Trophoblast cell (in vitro differentiated cells and primary cell): ENCODE data around the gene SPOCK1.
"Not testable (repeated sequence)": the region's sequence is repeated elsewhere in the genome, so short reads cannot be mapped to it uniquely, and the experiment has no call there.

Source experiments
- DNase-seq, 2 donors: peaks; one replicate each; pipeline ENCODE4 v3.0.0-alpha.2; 2016
- H2AFZ ChIP-seq: 2 replicates; pipeline ENCODE4 v1.6.1; 2013; ENCODE audit warnings: low read length, moderate library complexity, mild to moderate bottlenecking; ENCODE audit not compliant: insufficient read depth, poor library complexity
- H2AK5ac ChIP-seq: 2 replicates; pipeline ENCODE4 v1.6.1; 2013; ENCODE audit warnings: mild to moderate bottlenecking, low read length
- H2BK120ac ChIP-seq: 2 replicates; pipeline ENCODE4 v1.6.1; 2013; ENCODE audit warnings: low read length, mild to moderate bottlenecking, moderate library complexity; ENCODE audit not compliant: insufficient read depth, poor library complexity
- H2BK12ac ChIP-seq: 2 replicates; pipeline ENCODE4 v1.6.1; 2013; ENCODE audit warnings: mild to moderate bottlenecking, low read length, moderate library complexity
- H2BK5ac ChIP-seq: 2 replicates; pipeline ENCODE4 v1.6.1; 2013; ENCODE audit warnings: low read length, low read depth, moderate library complexity, mild to moderate bottlenecking; ENCODE audit not compliant: poor library complexity
- H3K14ac ChIP-seq: 2 replicates; pipeline ENCODE4 v1.6.1; 2013; ENCODE audit warnings: mild to moderate bottlenecking, low read length
- H3K18ac ChIP-seq: 2 replicates; pipeline ENCODE4 v1.6.1; 2013; ENCODE audit warnings: mild to moderate bottlenecking, low read length
- H3K23ac ChIP-seq: 2 replicates; pipeline ENCODE4 v1.6.1; 2013; ENCODE audit warnings: low read length
- H3K27ac ChIP-seq: 2 replicates; pipeline ENCODE4 v1.5.1; 2013; ENCODE audit warnings: low read depth, mild to moderate bottlenecking, inconsistent platforms, low read length, moderate library complexity
- H3K27me3 ChIP-seq: 2 replicates; pipeline ENCODE4 v1.6.1; 2013; ENCODE audit warnings: inconsistent platforms, mild to moderate bottlenecking, low read length, moderate library complexity; ENCODE audit not compliant: insufficient read depth
- H3K36me3 ChIP-seq, 2 experiments: 1 replicate in 1 of 2; 2 replicates in 1 of 2; pipeline ENCODE4 v1.6.1; 2013; ENCODE audit warnings: low read length in 2 of 2, mild to moderate bottlenecking in 2 of 2, moderate library complexity in 1 of 2; ENCODE audit not compliant: insufficient read depth in 2 of 2, control insufficient read depth in 1 of 2
- H3K4ac ChIP-seq: 2 replicates; pipeline ENCODE4 v1.6.1; 2013; ENCODE audit warnings: low read depth, mild to moderate bottlenecking, low read length, moderate library complexity
- H3K4me1 ChIP-seq, 2 experiments: 1 replicate in 1 of 2; 2 replicates in 1 of 2; pipeline ENCODE4 v1.6.1; 2013; ENCODE audit warnings: low read length in 2 of 2, mild to moderate bottlenecking in 2 of 2, moderate library complexity in 1 of 2; ENCODE audit not compliant: insufficient read depth in 2 of 2, control insufficient read depth in 1 of 2
- H3K4me2 ChIP-seq: 2 replicates; pipeline ENCODE4 v1.6.1; 2013; ENCODE audit warnings: inconsistent platforms, mild to moderate bottlenecking, low read length, moderate library complexity
- H3K4me3 ChIP-seq: 2 replicates; pipeline ENCODE4 v1.5.1; 2013; ENCODE audit warnings: mild to moderate bottlenecking, low read depth, low read length, inconsistent platforms
- H3K79me1 ChIP-seq: one replicate; pipeline ENCODE4 v1.6.1; 2013; ENCODE audit warnings: low read length
- H3K79me2 ChIP-seq: 2 replicates; pipeline ENCODE4 v1.6.1; 2013; ENCODE audit warnings: low read length, mild to moderate bottlenecking; ENCODE audit not compliant: control insufficient read depth, insufficient read depth, poor library complexity
- H3K9ac ChIP-seq: 2 replicates; pipeline ENCODE4 v1.6.1; 2013; ENCODE audit warnings: mild to moderate bottlenecking, low read length
- H3K9me3 ChIP-seq: 2 replicates; pipeline ENCODE4 v1.6.1; 2013; ENCODE audit warnings: low read depth, mild to moderate bottlenecking, control low read depth, inconsistent platforms, low read length; ENCODE audit not compliant: insufficient read depth
- H4K12ac ChIP-seq: 2 replicates; pipeline ENCODE4 v1.6.1; 2013; ENCODE audit warnings: low read depth, mild to moderate bottlenecking, low read length, moderate library complexity
- H4K8ac ChIP-seq: 2 replicates; pipeline ENCODE4 v1.6.1; 2013; ENCODE audit warnings: low read depth, mild to moderate bottlenecking, low read length, moderate library complexity
- H4K91ac ChIP-seq: one replicate; pipeline ENCODE4 v1.6.1; 2013; ENCODE audit warnings: low read depth, mild to moderate bottlenecking, low read length, moderate library complexity
- WGBS: extraction: QIAGEN DNeasy Blood & Tissue Kit; methylation state at CpG from one replicate; pipeline ENCODE4 v1.1.7; 2013; ENCODE audit warnings: missing lambda C conversion rate; ENCODE audit not compliant: insufficient read length, insufficient coverage; ENCODE audit errors: extremely low coverage; 5-methylcytosine and 5-hydroxymethylcytosine counted together

The SPOCK1 gene

DNA sequence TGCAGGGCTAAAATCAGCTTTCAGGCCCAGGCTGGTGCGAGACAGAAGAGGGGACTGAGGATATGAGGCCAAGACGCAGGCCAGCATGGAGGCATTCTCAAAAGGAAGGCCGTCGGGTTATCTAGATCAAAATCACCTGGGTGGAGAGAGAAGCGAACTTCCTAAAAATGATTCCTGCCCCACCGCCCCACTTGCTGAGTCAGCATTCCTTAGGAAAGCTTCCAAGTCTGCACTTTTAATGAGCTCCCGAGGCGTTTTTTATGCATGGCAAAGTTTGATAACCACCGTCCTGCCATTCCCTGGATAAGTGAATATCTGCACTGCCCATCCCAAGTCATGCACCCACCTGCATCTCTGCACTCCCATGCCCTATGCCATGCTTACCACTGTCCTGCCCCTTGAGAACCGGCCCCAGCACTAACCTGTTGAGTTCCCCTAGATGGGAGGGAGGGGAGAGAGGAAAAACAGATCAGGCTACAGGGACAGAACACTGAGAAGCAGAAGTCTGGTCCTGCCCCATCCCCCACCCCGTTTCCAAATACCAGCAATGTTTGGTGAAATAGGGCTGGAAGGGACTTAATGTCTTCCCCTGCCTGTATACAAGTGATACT is 1.6 kb upstream of the SPOCK1 start:
- H3K14ac ChIP-seq, result no peak overlapping the region
- H2BK120ac ChIP-seq, result no peak overlapping the region
- H3K36me3 ChIP-seq, result no peaks in the 10 kb centered on the region
- peaks cover 7% of the 10 kb centered on the region in 2 experiments for H3K4me1 ChIP-seq
- no peaks in the 10 kb centered on the region for H3K79me2 ChIP-seq
- H4K12ac ChIP-seq, result no peak overlapping the region
- WGBS, result no CpG with 5 or more reads among the region's 11 CpGs
- H3K9ac ChIP-seq, result no peak overlapping the region
- no peak overlapping the region for H2BK12ac ChIP-seq
- H3K4me2 ChIP-seq, result no peak overlapping the region
- peaks cover 18% of the 10 kb centered on the region for H3K27me3 ChIP-seq
- H4K8ac ChIP-seq, result no peak overlapping the region
- peak overlapping the region; percentile 41 for H3K4me3 ChIP-seq
- no peak overlapping the region for H4K91ac ChIP-seq
- no peak for DNase-seq
- no peaks in the 10 kb centered on the region for H3K79me1 ChIP-seq
- H3K18ac ChIP-seq, result no peak overlapping the region
- no peak overlapping the region for H2AFZ ChIP-seq
- no peak overlapping the region for H2AK5ac ChIP-seq
- no peak overlapping the region for H3K4ac ChIP-seq
- no peak overlapping the region for H3K23ac ChIP-seq
- no peak overlapping the region for H2BK5ac ChIP-seq
- no peaks in the 10 kb centered on the region for H3K9me3 ChIP-seq
- H3K27ac ChIP-seq, result no peak overlapping the region

GRCh38 chr5:137499506-137499847 is 351 bp upstream of the SPOCK1 start:
- H3K9me3 ChIP-seq, H2BK12ac ChIP-seq, H3K4me1 ChIP-seq, H3K18ac ChIP-seq, H2AFZ ChIP-seq, H2AK5ac ChIP-seq, H4K91ac ChIP-seq, H3K4me3 ChIP-seq, H2BK5ac ChIP-seq, H3K27ac ChIP-seq, H3K23ac ChIP-seq, H4K8ac ChIP-seq, H3K4me2 ChIP-seq, H4K12ac ChIP-seq, H3K9ac ChIP-seq, H3K79me2 ChIP-seq, H3K14ac ChIP-seq, H3K4ac ChIP-seq, DNase-seq, H3K36me3 ChIP-seq, H3K79me1 ChIP-seq, H2BK120ac ChIP-seq: not testable (repeated sequence)
- H3K27me3 ChIP-seq, result peaks cover 18% of the 10 kb centered on the region
- no CpG with 5 or more reads among the region's 5 CpGs for WGBS

DNA sequence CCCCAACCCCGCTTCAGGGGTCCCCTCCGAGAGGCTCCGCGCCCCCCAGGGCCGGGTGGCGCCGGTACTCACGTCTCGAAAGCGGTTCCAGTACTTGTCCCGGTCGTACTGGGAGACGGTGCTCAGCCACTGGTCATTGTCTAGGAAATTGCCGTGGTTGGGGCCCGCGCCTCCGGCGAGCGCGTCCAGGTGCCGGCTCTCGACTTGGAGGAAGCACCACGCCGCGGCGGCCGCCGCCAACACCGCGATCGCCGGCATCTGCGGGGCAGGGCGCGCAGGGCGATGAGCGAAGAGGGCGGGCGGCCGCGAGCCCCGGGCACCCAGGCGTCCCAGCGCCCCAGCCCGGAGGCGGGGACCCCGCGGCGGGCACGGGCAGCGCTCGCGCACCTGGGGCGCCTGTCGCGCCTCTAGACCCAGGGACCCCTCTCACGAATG is 808 bp downstream of the SPOCK1 start:
- no peaks in the 10 kb centered on the region for H3K79me1 ChIP-seq

DNA sequence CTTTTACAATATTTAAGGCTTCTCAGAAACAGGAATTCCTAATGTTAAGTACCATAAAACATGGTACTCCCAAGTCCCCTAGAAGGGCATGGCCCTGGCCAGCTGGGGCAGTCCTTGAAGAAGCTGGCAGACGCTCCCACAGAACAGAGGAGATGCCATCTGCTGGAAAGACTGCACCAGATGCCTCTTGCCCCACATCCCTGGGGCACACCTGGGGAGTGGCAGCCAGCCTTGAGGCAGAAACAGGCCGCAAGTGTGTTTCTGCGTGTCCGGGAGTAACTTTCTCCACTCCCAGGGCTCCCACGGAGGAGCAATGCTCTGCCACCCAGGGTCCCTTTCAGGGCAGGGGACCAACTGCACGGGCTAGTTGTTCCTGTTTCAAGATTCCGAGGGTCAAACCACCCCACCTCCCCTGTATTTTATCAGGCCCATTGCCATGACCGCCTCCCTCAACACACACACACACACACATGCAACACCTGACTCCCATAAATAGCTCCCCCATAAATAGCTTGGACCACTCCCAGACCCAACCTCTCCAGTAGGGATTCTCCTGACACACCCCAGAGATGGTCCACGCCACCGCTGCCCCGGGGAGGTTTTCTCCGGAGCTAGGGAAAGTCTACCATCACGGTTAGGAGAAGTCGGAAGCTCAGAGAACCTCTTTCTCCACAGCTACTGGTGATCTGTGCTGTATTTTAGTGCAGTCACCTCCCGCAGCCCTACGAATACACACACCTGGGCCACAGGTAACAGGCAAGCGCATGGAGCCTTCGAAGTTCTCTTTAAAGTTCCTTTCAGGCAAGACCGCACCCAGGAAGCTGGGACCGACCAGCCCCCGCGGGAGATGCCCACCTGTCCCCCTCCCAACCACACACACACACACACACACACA is 1.5 kb downstream of the SPOCK1 start:
- Histone ChIP-seq H3K36me3 (no peaks in the 10 kb centered on the region), H3K14ac (no peak overlapping the region), H3K9me3 (no peaks in the 10 kb centered on the region), H3K23ac (no peak overlapping the region), H3K79me2 (no peaks in the 10 kb centered on the region), H4K8ac (no peak overlapping the region), H3K4me2 (peak overlapping the region; percentile 75), H3K18ac (no peak overlapping the region), H2BK5ac (no peak overlapping the region), H3K4ac (no peak overlapping the region), H3K9ac (no peak overlapping the region), H2AFZ (no peak overlapping the region), H2AK5ac (no peak overlapping the region), H4K91ac (no peak overlapping the region), H3K79me1 (no peaks in the 10 kb centered on the region), H4K12ac (no peak overlapping the region), H3K27me3 (peaks cover 18% of the 10 kb centered on the region), H3K27ac (no peak overlapping the region), H2BK120ac (no peak overlapping the region), H3K4me1 (peaks cover 7% of the 10 kb centered on the region in 2 experiments), H2BK12ac (no peak overlapping the region), H3K4me3 (no peak overlapping the region)
- no CpG with 5 or more reads among the region's 22 CpGs for WGBS
- DNase-seq, result no peak

More for the DNA sequence above, 808 bp downstream of the SPOCK1 start:
- Histone ChIP-seq H3K4me2 (peak overlapping the region; percentile 75), H2AFZ (peak overlapping the region; percentile 33), H3K4me1 (peaks cover 7% of the 10 kb centered on the region in 2 experiments), H3K9ac (no peak overlapping the region), H2BK120ac (no peak overlapping the region), H2AK5ac (no peak overlapping the region), H3K4me3 (peak overlapping the region; percentile 63), H3K27me3 (peaks cover 18% of the 10 kb centered on the region), H3K9me3 (no peaks in the 10 kb centered on the region), H3K36me3 (no peaks in the 10 kb centered on the region), H4K12ac (no peak overlapping the region), H3K27ac (no peak overlapping the region), H3K18ac (no peak overlapping the region), H3K14ac (no peak overlapping the region), H4K91ac (no peak overlapping the region), H4K8ac (no peak overlapping the region), H3K23ac (no peak overlapping the region), H2BK12ac (no peak overlapping the region), H3K79me2 (no peaks in the 10 kb centered on the region), H2BK5ac (no peak overlapping the region), H3K4ac (no peak overlapping the region)
- WGBS, result no CpG with 5 or more reads among the region's 57 CpGs
- DNase-seq, result peak in 1 of 2 donors; percentile 17
